Esophagus muscularis mucosa (tissue), 4 donors: ENCODE data around the gene BRAT1. TPM values are rescaled to one million over a fixed set of nuclear protein-coding genes. Genes with fewer than 3 reads are reported as not detected.
"Not testable (repeated sequence)": the region's sequence is repeated elsewhere in the genome, so short reads cannot be mapped to it uniquely, and the experiment has no call there.

Source experiments
- DNase-seq: peaks from one replicate; pipeline ENCODE4 v3.0.0-alpha.2; 2017; ENCODE audit errors: extremely low spot score
- H3K27ac ChIP-seq, 4 donors: fragments of 200-600 bp; sonication (generic); replicated peaks in 1 of 4; 1 replicate in 3 of 4; 2 replicates in 1 of 4; pipeline ENCODE4 v1.5.1; 2016 to 2019; ENCODE audit warnings: mild to moderate bottlenecking in 1 of 4
- H3K27me3 ChIP-seq, 4 donors: fragments of 200-600 bp; sonication (generic); one replicate each; pipeline versions ENCODE4 v1.5.1 to v1.6.0; 2016 to 2019
- H3K36me3 ChIP-seq, 4 donors: fragments of 200-600 bp; sonication (generic); one replicate each; pipeline ENCODE4 v1.5.1; 2016 to 2019
- H3K4me1 ChIP-seq, 4 donors: fragments of 200-600 bp; sonication (generic); one replicate each; pipeline ENCODE4 v1.5.1; 2016 to 2019
- H3K4me3 ChIP-seq, 4 donors: fragments of 200-600 bp; sonication (generic); 1 replicate in 2 of 4; 2 replicates in 2 of 4; pipeline ENCODE4 v1.5.1; 2016 to 2019; ENCODE audit warnings: mild to moderate bottlenecking in 4 of 4, moderate library complexity in 1 of 4
- H3K9me3 ChIP-seq, 4 donors: fragments of 200-600 bp; sonication (generic); 1 replicate in 3 of 4; 2 replicates in 1 of 4; pipeline ENCODE4 v1.5.1; 2016 to 2019
- EP300 ChIP-seq: sonication (generic); formaldehyde crosslinking; IDR thresholded peaks from one replicate; pipeline ENCODE4 v1.6.1; 2017; ENCODE audit warnings: antibody characterized with exemption
- POLR2A ChIP-seq: fragments of 450-650 bp; IDR thresholded peaks from one replicate; pipeline ENCODE4 v1.6.1; 2017; ENCODE audit warnings: antibody characterized with exemption, moderate library complexity, mild to moderate bottlenecking, low read depth
- POLR2AphosphoS5 ChIP-seq, 2 donors: sonication (generic); formaldehyde crosslinking; IDR thresholded peaks; one replicate each; pipeline ENCODE4 v1.6.1; 2017; ENCODE audit warnings: antibody characterized with exemption in 2 of 2
- WGBS: methylation state at CpG from one replicate; pipeline ENCODE4 v1.1.5; 2018; 5-methylcytosine and 5-hydroxymethylcytosine counted together
- intact Hi-C: fragments of 100-400 bp; cut with DNase I; formaldehyde crosslinking; loops from one replicate; pipeline ENCODE4 v1.15.1; 2023
- total RNA-seq, 4 donors: library from RNA; depleted of rRNA; stranded (reverse); fragments of >200 nt; gene quantifications; one replicate each; pipeline versions ENCODE4 v1.1.0 to v1.2.1, GENCODE V29; 2016
- TF ChIP-seq, protein P1 (sequence below), 3 experiments: fragments of 200-600 bp in 2 of 3; fragments of 450-650 bp in 1 of 3; sonication (generic) in 2 of 3; IDR thresholded peaks; one replicate each; pipeline ENCODE4 v1.5.1; 2017 to 2019; ENCODE audit warnings: antibody characterized with exemption in 3 of 3, mild to moderate bottlenecking in 2 of 3, moderate library complexity in 1 of 3

The BRAT1 gene
- total RNA-seq, 4 donors from 2014 or later: 22.0 to 43.8 (median 32.7) TPM

DNA sequence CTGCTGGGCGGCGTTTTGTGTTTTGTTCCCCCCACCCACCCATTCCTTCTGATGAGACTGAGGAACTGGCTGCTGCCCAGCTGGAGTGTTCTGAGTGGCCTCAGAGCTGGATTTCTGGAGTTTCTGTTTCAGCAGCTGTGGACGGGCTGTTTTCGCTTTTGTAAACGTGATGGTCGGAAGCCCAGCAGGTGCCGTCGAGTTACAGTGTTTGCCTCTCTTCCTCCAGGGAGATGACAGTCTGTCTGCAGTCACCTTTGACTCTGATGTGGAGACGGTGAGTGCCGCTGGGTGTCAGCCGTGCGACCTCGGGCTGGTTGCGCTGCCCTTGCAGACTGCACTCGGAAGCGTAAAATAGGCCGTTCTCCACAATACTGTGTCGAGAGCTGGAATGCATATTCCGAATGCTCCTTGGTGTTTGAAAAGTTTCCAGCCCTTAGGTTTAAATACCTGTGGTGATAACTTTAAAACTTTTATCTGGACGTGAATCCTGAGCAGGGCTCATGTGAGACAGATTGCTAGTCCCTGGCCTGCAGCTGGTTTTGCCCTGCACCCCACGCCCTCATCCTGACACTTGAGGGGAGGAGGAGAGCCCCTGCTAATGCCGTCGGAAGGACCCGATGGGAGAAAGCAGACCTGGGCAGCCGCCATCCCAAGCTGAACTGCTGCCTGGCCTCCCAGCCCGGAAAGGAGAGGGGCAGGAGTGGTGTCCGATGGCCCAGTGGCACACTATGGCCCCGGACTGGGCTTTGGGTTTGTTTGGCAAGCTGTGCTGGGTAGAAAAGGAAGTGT is 11.8 kb upstream of the BRAT1 start:
- no peak for DNase-seq
- Histone ChIP-seq H3K4me3 (peak overlapping the region in 3 of 4 donors; percentile 4 to 28 (median 20)), H3K9me3 (no peaks in the 10 kb centered on the region), H3K4me1 (peaks cover 0 to 18% (median 11%) of the 10 kb centered on the region in 4 donors), H3K27me3 (no peaks in the 10 kb centered on the region), H3K36me3 (peaks cover 0 to 14% (median 6%) of the 10 kb centered on the region in 4 donors), H3K27ac (no peak overlapping the region)
- TF ChIP-seq EP300 (no peak), POLR2A (no peak), POLR2AphosphoS5 (IDR thresholded peaks at IDR 0.05) (no peak)
- TF ChIP-seq, protein P1, sequence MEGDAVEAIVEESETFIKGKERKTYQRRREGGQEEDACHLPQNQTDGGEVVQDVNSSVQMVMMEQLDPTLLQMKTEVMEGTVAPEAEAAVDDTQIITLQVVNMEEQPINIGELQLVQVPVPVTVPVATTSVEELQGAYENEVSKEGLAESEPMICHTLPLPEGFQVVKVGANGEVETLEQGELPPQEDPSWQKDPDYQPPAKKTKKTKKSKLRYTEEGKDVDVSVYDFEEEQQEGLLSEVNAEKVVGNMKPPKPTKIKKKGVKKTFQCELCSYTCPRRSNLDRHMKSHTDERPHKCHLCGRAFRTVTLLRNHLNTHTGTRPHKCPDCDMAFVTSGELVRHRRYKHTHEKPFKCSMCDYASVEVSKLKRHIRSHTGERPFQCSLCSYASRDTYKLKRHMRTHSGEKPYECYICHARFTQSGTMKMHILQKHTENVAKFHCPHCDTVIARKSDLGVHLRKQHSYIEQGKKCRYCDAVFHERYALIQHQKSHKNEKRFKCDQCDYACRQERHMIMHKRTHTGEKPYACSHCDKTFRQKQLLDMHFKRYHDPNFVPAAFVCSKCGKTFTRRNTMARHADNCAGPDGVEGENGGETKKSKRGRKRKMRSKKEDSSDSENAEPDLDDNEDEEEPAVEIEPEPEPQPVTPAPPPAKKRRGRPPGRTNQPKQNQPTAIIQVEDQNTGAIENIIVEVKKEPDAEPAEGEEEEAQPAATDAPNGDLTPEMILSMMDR (IDR thresholded peaks at IDR 0.05): no peak
- intact Hi-C loops: loop anchor here (5.0 to 10.0 kb wide), 2 partner anchors 115 to 122 kb away; no protein-coding TSS in a partner anchor
- WGBS: 74% methylated on average over 23 of the region's 28 CpGs

DNA sequence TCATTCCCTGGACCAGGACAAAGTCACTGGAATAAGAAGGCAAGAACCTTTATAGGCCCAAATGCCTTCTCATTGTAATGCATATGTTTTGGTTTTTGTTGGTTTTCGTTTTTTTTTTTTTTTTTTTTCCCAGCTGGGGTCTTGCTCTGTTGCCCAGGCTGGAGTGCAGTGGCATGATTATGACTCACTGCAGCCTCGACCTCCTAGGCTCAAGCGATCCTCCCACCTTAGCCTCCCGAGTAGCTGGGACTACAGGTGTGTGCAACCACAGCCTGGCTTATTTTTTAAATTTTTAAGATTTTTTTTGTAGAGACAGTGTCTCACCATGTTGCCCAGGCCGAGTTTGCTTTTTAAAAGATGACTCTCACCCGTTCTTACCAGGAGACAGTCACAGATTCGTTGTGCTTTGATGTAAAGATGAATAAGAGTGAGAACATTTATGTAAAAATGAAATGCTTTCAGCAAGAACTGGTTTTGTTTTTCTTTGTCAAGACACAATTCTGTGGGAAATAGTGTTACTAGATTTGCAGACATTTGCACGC is 11.1 kb upstream of the BRAT1 start:
- Histone ChIP-seq H3K27ac (no peak overlapping the region), H3K4me1 (peaks cover 0 to 23% (median 11%) of the 10 kb centered on the region in 4 donors), H3K9me3 (no peaks in the 10 kb centered on the region), H3K36me3 (peaks cover 0 to 7% (median 1%) of the 10 kb centered on the region in 4 donors), H3K4me3 (peak overlapping the region in 1 of 4 donors; percentile 20), H3K27me3 (no peaks in the 10 kb centered on the region)
- TF ChIP-seq, protein P1 (IDR thresholded peaks at IDR 0.05): no peak
- TF ChIP-seq EP300: no peak
- TF ChIP-seq POLR2AphosphoS5 (IDR thresholded peaks at IDR 0.05): no peak
- no peak for TF ChIP-seq POLR2A
- WGBS: 79% methylated on average over 8 of the region's 8 CpGs
- intact Hi-C loops: loop anchor here (5.0 to 10.0 kb wide), 2 partner anchors 116 to 122 kb away; no protein-coding TSS in a partner anchor
- no peak for DNase-seq

DNA sequence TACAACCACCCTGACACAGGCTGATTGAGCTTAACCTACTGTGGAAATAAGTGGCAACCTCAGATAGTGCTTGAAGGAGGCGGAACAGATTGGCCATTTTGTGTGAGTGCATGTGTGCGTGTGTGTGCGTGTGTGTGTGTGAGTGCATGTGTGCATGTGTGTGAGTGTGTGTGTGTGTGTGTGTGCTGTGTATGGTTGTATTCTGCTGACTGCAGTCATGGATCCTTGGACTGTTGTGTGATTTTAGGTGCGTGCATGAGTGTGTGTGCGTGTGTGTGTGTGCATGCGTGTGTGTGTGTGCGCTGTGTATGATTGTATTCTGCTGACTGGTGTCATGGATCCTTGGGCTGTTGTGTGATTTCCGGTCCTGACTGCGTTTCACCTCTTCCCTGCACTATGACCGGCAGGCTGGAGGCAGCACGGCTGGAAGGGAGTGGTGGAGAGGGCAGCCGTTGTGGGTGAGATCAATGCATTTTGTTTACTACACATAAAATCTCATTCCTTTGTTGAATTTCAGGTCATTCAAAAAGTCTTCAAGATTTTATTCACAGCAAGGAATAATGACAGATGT is 9.7 kb upstream of the BRAT1 start:
- H3K27ac ChIP-seq: no peak overlapping the region
- peaks cover 3 to 31% (median 23%) of the 10 kb centered on the region in 4 donors for H3K4me1 ChIP-seq
- DNase-seq: no peak
- H3K27me3 ChIP-seq: no peaks in the 10 kb centered on the region
- intact Hi-C loops: loop anchor here (5.0 to 10.0 kb wide), 2 partner anchors 117 to 120 kb away; no protein-coding TSS in a partner anchor
- no peak overlapping the region for H3K4me3 ChIP-seq
- peaks cover 0 to 7% (median 0%) of the 10 kb centered on the region in 4 donors for H3K36me3 ChIP-seq
- 87% methylated on average over 12 of the region's 12 CpGs for WGBS
- TF ChIP-seq POLR2A (no peak), POLR2AphosphoS5 (IDR thresholded peaks at IDR 0.05) (no peak), EP300 (no peak)
- TF ChIP-seq, protein P1 (IDR thresholded peaks at IDR 0.05): no peak
- H3K9me3 ChIP-seq: no peaks in the 10 kb centered on the region

DNA sequence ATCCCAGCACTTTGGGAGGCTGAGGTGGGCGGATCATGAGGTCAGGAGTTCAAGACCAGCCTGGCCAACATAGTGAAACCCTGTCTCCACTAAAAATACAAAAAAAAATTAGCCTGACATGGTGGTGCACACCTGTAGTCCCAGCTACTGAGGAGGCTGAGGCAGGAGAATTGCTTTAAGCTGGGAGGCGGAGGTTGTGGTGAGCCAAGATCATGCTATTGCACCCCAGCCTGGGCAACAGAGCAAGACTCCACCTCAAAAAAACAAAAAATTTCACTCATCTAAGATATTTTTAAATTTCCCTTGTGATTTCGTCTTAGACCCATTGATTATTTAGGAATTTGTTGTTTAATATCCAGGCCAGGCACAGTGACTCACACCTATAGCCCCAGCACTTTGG is 8.6 kb upstream of the BRAT1 start:
- H3K36me3 ChIP-seq, H3K9me3 ChIP-seq, DNase-seq, H3K27me3 ChIP-seq, H3K4me3 ChIP-seq, H3K27ac ChIP-seq: not testable (repeated sequence)
- intact Hi-C loops: loop anchor here (10.0 kb wide), 1 partner anchor 119 kb away; no protein-coding TSS in a partner anchor
- 87% methylated on average over 3 of the region's 3 CpGs for WGBS
- H3K4me1 ChIP-seq: peaks cover 8 to 39% (median 32%) of the 10 kb centered on the region in 4 donors
